HepG2 (cell line): ENCODE data around the gene GRK5. TPM values are rescaled to one million over a fixed set of nuclear protein-coding genes. Genes with fewer than 3 reads are reported as not detected.

Experiments
- ATAC-seq: fragments of 200-7000 bp; cut with Tn5 transposase; 3 replicates; pipeline ENCODE4 v1.9.1; 2020; ENCODE audit warnings: mild to moderate bottlenecking, moderate library complexity
- BruUV-seq: library from RNA; stranded (reverse); fragments of 400-500 nt; replicated peaks from 2 replicates; lab custom pipeline; 2021; lab: Mats Ljungman, UMichigan
- CTCF ChIA-PET: fragments of 300-600 bp; formaldehyde crosslinking; extraction: SDS; loops from one replicate; lab custom pipeline; 2021; ENCODE audit warnings: low total read pairs, inconsistent platforms, low intra/inter-chr PET ratio; lab: Yijun Ruan, JAX
- POLR2A ChIA-PET: fragments of 350-600 bp; sonication (Branson Sonifier 250); formaldehyde crosslinking; loops from one replicate; lab custom pipeline; 2020; ENCODE audit warnings: antibody characterized with exemption, inconsistent platforms; lab: Yijun Ruan, JAX
- DNase-seq: peaks from one replicate; pipeline ENCODE4 v3.0.0-alpha.2; 2015; ENCODE audit warnings: low spot score
- FAIRE-seq: peaks from 3 replicates; lab custom pipeline; 2011; peaks lifted over from hg19 to GRCh38; lab: Jason Lieb, UNC
- H2AFZ ChIP-seq: one replicate; pipeline ENCODE4 v1.6.1; 2011; ENCODE audit warnings: low read length, inconsistent platforms
- H3K27ac ChIP-seq: fragments of 300-600 bp; 3 replicates; pipeline ENCODE4 v1.8.0; 2011; ENCODE audit warnings: mixed run types, mild to moderate bottlenecking, mixed read lengths, low read length, inconsistent platforms; ENCODE audit not compliant: insufficient read depth; ENCODE audit errors: extremely low read length
- H3K27me3 ChIP-seq, 2 experiments: fragments of 200-600 bp in 1 of 2; 2 replicates in 1 of 2; 3 replicates in 1 of 2; pipeline versions ENCODE4 v1.6.0 to v1.8.0; 2011; ENCODE audit warnings: low read length in 2 of 2, mild to moderate bottlenecking in 2 of 2, moderate library complexity in 2 of 2, inconsistent platforms in 1 of 2; ENCODE audit not compliant: insufficient read depth in 2 of 2, control insufficient read depth in 1 of 2
- H3K36me3 ChIP-seq, 2 experiments: fragments of 200-600 bp in 1 of 2; replicated peaks in 1 of 2; 2 replicates in 1 of 2; 3 replicates in 1 of 2; pipeline versions ENCODE4 v1.5.1 to v1.8.0; 2011; ENCODE audit warnings: low read length in 2 of 2, inconsistent platforms in 1 of 2; ENCODE audit not compliant: insufficient read depth in 2 of 2, control insufficient read depth in 1 of 2
- H3K4me1 ChIP-seq: 2 replicates; pipeline ENCODE4 v1.5.1; 2012; ENCODE audit warnings: low read length, inconsistent platforms; ENCODE audit not compliant: insufficient read depth
- H3K4me2 ChIP-seq: 2 replicates; pipeline ENCODE4 v1.6.0; 2011; ENCODE audit warnings: low read depth, low read length, inconsistent platforms
- H3K4me3 ChIP-seq, 3 experiments: fragments of 200-600 bp in 1 of 3; sonication (generic), shearing (Covaris generic) in 1 of 3; replicated peaks in 1 of 3; 2 replicates each; pipeline ENCODE4 v1.5.1; 2011 to 2016; ENCODE audit warnings: low read length in 3 of 3, inconsistent platforms in 2 of 3, low read depth in 2 of 3, mild to moderate bottlenecking in 2 of 3, control low read depth in 1 of 3, mixed read lengths in 1 of 3; ENCODE audit not compliant: insufficient read depth in 1 of 3
- H3K79me2 ChIP-seq: one replicate; pipeline ENCODE4 v1.6.1; 2011; ENCODE audit warnings: low read length, inconsistent platforms; ENCODE audit not compliant: insufficient read depth
- H3K9ac ChIP-seq: 2 replicates; pipeline ENCODE4 v1.6.0; 2011; ENCODE audit warnings: mild to moderate bottlenecking, low read depth, low read length, inconsistent platforms; ENCODE audit not compliant: insufficient read depth
- H3K9me3 ChIP-seq: 2 replicates; pipeline ENCODE4 v1.5.1; 2012; ENCODE audit warnings: mild to moderate bottlenecking, low read length
- H4K20me1 ChIP-seq: 2 replicates; pipeline ENCODE4 v1.6.0; 2011; ENCODE audit warnings: inconsistent platforms, mild to moderate bottlenecking, low read length, moderate library complexity; ENCODE audit not compliant: insufficient read depth
- CBX1 ChIP-seq: IDR thresholded peaks from one replicate; pipeline ENCODE4 v1.6.1; 2016; ENCODE audit warnings: antibody characterized with exemption, low read depth
- CREM ChIP-seq, 2 experiments: sonication (generic) in 1 of 2; formaldehyde crosslinking in 1 of 2; IDR thresholded peaks; 2 replicates each; pipeline versions ENCODE4 v1.4.0 to v1.6.1; 2016 to 2020; ENCODE audit warnings: antibody characterized with exemption in 1 of 2, mild to moderate bottlenecking in 1 of 2, missing genetic modification reagents in 1 of 2
- HES4 ChIP-seq: sonication (generic); formaldehyde crosslinking; IDR thresholded peaks from 2 replicates; pipeline ENCODE4 v1.9.0; 2021; ENCODE audit warnings: mild to moderate bottlenecking, missing genetic modification reagents, borderline replicate concordance
- JUND ChIP-seq: sonication (generic); formaldehyde crosslinking; IDR thresholded peaks from 2 replicates; pipeline ENCODE4 v1.8.0; 2022; ENCODE audit warnings: mild to moderate bottlenecking, missing genetic modification reagents
- KDM1A ChIP-seq: IDR thresholded peaks from 2 replicates; pipeline ENCODE4 v1.6.1; 2016; ENCODE audit warnings: missing compliant biosample characterization
- MXI1 ChIP-seq: IDR thresholded peaks from 3 replicates; pipeline ENCODE4 v1.6.1; 2012; ENCODE audit warnings: low read depth, low read length, inconsistent platforms, borderline replicate concordance
- PHF8 ChIP-seq: sonication (generic); formaldehyde crosslinking; IDR thresholded peaks from 2 replicates; pipeline ENCODE4 v1.5.0; 2020; ENCODE audit warnings: missing genetic modification reagents
- PITX1 ChIP-seq: sonication (generic); formaldehyde crosslinking; IDR thresholded peaks from 2 replicates; pipeline ENCODE4 v1.5.1; 2020; ENCODE audit warnings: mild to moderate bottlenecking, missing genetic modification reagents
- RAD21 ChIP-seq: fragments of 450-650 bp; formaldehyde crosslinking; IDR thresholded peaks from 2 replicates; pipeline ENCODE4 v1.5.0; 2020; ENCODE audit warnings: mild to moderate bottlenecking
- RFX1 ChIP-seq: fragments of 450-650 bp; IDR thresholded peaks from 2 replicates; pipeline ENCODE4 v1.6.1; 2017
- RXRB ChIP-seq: IDR thresholded peaks from 2 replicates; pipeline ENCODE4 v1.6.1; 2016; ENCODE audit warnings: borderline replicate concordance, missing genetic modification reagents, missing compliant biosample characterization
- ZFP90 ChIP-seq: sonication (generic); formaldehyde crosslinking; IDR thresholded peaks from 2 replicates; pipeline ENCODE4 v1.8.0; 2022; ENCODE audit warnings: missing genetic modification reagents, mild to moderate bottlenecking, inconsistent platforms, borderline replicate concordance
- ZNF160 ChIP-seq: sonication (generic); formaldehyde crosslinking; IDR thresholded peaks from 2 replicates; pipeline ENCODE4 v1.8.0; 2022; ENCODE audit warnings: mild to moderate bottlenecking, inconsistent platforms, missing genetic modification reagents
- ZNF263 ChIP-seq: sonication (generic); formaldehyde crosslinking; IDR thresholded peaks from 2 replicates; pipeline ENCODE4 v1.4.0; 2020; ENCODE audit warnings: missing genetic modification reagents
- ZNF720 ChIP-seq: sonication (generic); formaldehyde crosslinking; IDR thresholded peaks from 2 replicates; pipeline ENCODE4 v1.4.0; 2020; ENCODE audit warnings: missing genetic modification reagents
- ZXDC ChIP-seq: sonication (generic); formaldehyde crosslinking; IDR thresholded peaks from 2 replicates; pipeline ENCODE4 v1.5.0; 2020; ENCODE audit warnings: mild to moderate bottlenecking, missing genetic modification reagents
- WGBS: methylation state at CpG from one replicate; pipeline ENCODE4 v1.1.6; 2017; ENCODE audit warnings: low lambda C conversion rate; 5-methylcytosine and 5-hydroxymethylcytosine counted together
- in situ Hi-C: cut with HindIII; loops from 2 replicates; pipeline ENCODE4 v1.10.0; 2017; ENCODE audit warnings: low pct_unique_long_range_greater_than_20kb; ENCODE audit not compliant: extremely low pct_ligation_motif_present
- intact Hi-C: fragments of 100-400 bp; cut with micrococcal nuclease; formaldehyde crosslinking; loops from one replicate; pipeline ENCODE4 v1.10.0; 2022; ENCODE audit not compliant: unreplicated experiment
- polyA plus RNA-seq, 8 experiments: library from polyadenylated mRNA; depleted of rRNA in 3 of 8; stranded (reverse) in 7 of 8; unstranded in 1 of 8; fragments of >200 nt; fragmentation: Illumina TruSeq in 4 of 8; extraction: Trizol in 4 of 8; gene quantifications; 2 replicates each; pipeline versions ENCODE4 v1.2.1 to v1.2.3, GENCODE V29; 2011 to 2016; ENCODE audit warnings: low read depth in 4 of 8, missing spikeins in 1 of 8, mixed read lengths in 1 of 8; ENCODE audit not compliant: insufficient read depth in 1 of 8
- total RNA-seq, 5 experiments: library from RNA; depleted of rRNA; stranded (reverse); fragments of >200 nt; fragmentation: Illumina TruSeq; extraction: Trizol; gene quantifications; 2 replicates each; pipeline ENCODE4 v1.2.3, GENCODE V29; 2016; ENCODE audit warnings: low read depth in 1 of 5
- TF ChIP-seq, protein P1 (sequence below): sonication (generic); formaldehyde crosslinking; IDR thresholded peaks from 2 replicates; pipeline ENCODE4 v1.8.0; 2022; ENCODE audit warnings: mild to moderate bottlenecking, missing genetic modification reagents; ENCODE audit not compliant: insufficient replicate concordance
- TF ChIP-seq, protein P2 (sequence below): sonication (generic); formaldehyde crosslinking; IDR thresholded peaks from 2 replicates; pipeline ENCODE4 v1.4.0; 2020; ENCODE audit warnings: missing genetic modification reagents, borderline replicate concordance

GRK5 gene
- total and polyA plus RNA-seq, 2 of the 13 experiments (the other 11 are each of a cell fraction or from before 2014, with no cell fraction given): 10.4 to 12.6 TPM

- no TSS peak for BruUV-seq
- H4K20me1 ChIP-seq: no peaks in the 10 kb centered on the region
Observed at GRCh38 chr10:119393421-119393820, 186.1 kb downstream of the GRK5 start.

More at GRCh38 chr10:119393421-119393820, 186.1 kb downstream of the GRK5 start:
- CTCF ChIA-PET: no interaction called here
- H3K27me3 ChIP-seq: no peaks in the 10 kb centered on the region
- no peak overlapping the region for H3K9ac ChIP-seq
- no peak for FAIRE-seq
- H3K36me3 ChIP-seq: peaks cover 4 to 6% of the 10 kb centered on the region in 2 experiments; a peak in 3 of 5 replicates
- intact Hi-C loops: no loop called here
- H3K27ac ChIP-seq: no peak overlapping the region
- no peak for DNase-seq
- in situ Hi-C loops: no loop called here
- peaks cover 23% of the 10 kb centered on the region for H3K4me1 ChIP-seq
- no peak overlapping the region for H2AFZ ChIP-seq
- POLR2A ChIA-PET: no interaction called here
- no peaks in the 10 kb centered on the region for H3K9me3 ChIP-seq
- TF ChIP-seq, protein P1, sequence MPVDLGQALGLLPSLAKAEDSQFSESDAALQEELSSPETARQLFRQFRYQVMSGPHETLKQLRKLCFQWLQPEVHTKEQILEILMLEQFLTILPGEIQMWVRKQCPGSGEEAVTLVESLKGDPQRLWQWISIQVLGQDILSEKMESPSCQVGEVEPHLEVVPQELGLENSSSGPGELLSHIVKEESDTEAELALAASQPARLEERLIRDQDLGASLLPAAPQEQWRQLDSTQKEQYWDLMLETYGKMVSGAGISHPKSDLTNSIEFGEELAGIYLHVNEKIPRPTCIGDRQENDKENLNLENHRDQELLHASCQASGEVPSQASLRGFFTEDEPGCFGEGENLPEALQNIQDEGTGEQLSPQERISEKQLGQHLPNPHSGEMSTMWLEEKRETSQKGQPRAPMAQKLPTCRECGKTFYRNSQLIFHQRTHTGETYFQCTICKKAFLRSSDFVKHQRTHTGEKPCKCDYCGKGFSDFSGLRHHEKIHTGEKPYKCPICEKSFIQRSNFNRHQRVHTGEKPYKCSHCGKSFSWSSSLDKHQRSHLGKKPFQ (CRISPR knock-in tag): no peak
- TF ChIP-seq HES4 (no peak), CBX1 (no peak), ZFP90 (CRISPR knock-in tag) (no peak), RFX1 (no peak), JUND (no peak), ZNF720 (CRISPR knock-in tag) (no peak), ZXDC (no peak), RXRB (CRISPR knock-in tag) (no peak), RAD21 (no peak), PITX1 (CRISPR knock-in tag) (no peak), PHF8 (no peak), ZNF160 (no peak), ZNF263 (CRISPR knock-in tag) (no peak), CREM (IDR thresholded peaks at IDR 0.05) (no peak), CREM (CRISPR knock-in tag; IDR thresholded peaks at IDR 0.05) (no peak), KDM1A (no peak), MXI1 (no peak)
- TF ChIP-seq, protein P2, sequence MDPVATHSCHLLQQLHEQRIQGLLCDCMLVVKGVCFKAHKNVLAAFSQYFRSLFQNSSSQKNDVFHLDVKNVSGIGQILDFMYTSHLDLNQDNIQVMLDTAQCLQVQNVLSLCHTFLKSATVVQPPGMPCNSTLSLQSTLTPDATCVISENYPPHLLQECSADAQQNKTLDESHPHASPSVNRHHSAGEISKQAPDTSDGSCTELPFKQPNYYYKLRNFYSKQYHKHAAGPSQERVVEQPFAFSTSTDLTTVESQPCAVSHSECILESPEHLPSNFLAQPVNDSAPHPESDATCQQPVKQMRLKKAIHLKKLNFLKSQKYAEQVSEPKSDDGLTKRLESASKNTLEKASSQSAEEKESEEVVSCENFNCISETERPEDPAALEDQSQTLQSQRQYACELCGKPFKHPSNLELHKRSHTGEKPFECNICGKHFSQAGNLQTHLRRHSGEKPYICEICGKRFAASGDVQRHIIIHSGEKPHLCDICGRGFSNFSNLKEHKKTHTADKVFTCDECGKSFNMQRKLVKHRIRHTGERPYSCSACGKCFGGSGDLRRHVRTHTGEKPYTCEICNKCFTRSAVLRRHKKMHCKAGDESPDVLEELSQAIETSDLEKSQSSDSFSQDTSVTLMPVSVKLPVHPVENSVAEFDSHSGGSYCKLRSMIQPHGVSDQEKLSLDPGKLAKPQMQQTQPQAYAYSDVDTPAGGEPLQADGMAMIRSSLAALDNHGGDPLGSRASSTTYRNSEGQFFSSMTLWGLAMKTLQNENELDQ (CRISPR knock-in tag): no peak
- no peak for ATAC-seq
- no peak overlapping the region for H3K4me3 ChIP-seq
- 79% methylated on average over 11 of the region's 11 CpGs for WGBS
- H3K79me2 ChIP-seq: no peaks in the 10 kb centered on the region
- no peak overlapping the region for H3K4me2 ChIP-seq
